ENCODE measurements around the gene KLHL26.
"Not testable (repeated sequence)": the region's sequence is repeated elsewhere in the genome, so short reads cannot be mapped to it uniquely, and the experiment has no call there.

DNA sequence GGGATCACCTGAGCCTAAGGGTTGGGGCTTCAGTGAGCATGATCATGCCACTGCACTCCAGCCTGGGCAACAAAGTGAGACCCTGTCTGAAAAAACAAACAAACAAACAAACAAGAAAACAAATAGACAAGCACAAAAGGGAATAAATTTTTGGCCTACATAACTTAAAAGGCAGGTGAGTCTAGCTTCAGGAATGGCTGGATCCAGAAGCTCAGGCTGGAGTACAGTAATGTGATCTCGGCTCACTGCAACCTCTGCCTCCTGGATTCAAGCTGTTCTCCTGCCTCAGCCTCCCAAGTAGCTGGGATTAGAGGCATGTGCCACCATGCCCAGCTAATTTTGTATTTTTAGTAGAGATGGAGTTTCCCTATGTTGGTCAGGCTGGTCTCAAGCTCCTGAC lies 43.3 kb downstream of the KLHL26 start:
- not testable (repeated sequence) for TF ChIP-seq POLR2A (IDR thresholded peaks at IDR 0.05)
- TF ChIP-seq, protein P1, sequence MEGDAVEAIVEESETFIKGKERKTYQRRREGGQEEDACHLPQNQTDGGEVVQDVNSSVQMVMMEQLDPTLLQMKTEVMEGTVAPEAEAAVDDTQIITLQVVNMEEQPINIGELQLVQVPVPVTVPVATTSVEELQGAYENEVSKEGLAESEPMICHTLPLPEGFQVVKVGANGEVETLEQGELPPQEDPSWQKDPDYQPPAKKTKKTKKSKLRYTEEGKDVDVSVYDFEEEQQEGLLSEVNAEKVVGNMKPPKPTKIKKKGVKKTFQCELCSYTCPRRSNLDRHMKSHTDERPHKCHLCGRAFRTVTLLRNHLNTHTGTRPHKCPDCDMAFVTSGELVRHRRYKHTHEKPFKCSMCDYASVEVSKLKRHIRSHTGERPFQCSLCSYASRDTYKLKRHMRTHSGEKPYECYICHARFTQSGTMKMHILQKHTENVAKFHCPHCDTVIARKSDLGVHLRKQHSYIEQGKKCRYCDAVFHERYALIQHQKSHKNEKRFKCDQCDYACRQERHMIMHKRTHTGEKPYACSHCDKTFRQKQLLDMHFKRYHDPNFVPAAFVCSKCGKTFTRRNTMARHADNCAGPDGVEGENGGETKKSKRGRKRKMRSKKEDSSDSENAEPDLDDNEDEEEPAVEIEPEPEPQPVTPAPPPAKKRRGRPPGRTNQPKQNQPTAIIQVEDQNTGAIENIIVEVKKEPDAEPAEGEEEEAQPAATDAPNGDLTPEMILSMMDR (IDR thresholded peaks at IDR 0.05) = not testable (repeated sequence)
